Left colon (tissue), 2 donors: ENCODE data around the gene IDUA. TPM values are rescaled to one million over a fixed set of nuclear protein-coding genes. Genes with fewer than 3 reads are reported as not detected.
"Not testable (repeated sequence)": the region's sequence is repeated elsewhere in the genome, so short reads cannot be mapped to it uniquely, and the experiment has no call there.

Experiments used
- ATAC-seq: fragments of 200-7000 bp; cut with Tn5 transposase; one replicate; pipeline ENCODE4 v1.9.1; 2020; ENCODE audit warnings: mild to moderate bottlenecking, moderate library complexity
- DNase-seq, 2 donors: peaks; one replicate each; pipeline ENCODE4 v3.0.0-alpha.2; 2020
- intact Hi-C, 2 donors: fragments of 100-400 bp; cut with DNase I in 1 of 2; cut with micrococcal nuclease in 1 of 2; formaldehyde crosslinking; loops; one replicate each; pipeline versions ENCODE4 v1.11.2 to v1.14.0; 2022; cut with DNase I, micrococcal nuclease
- long read RNA-seq: library from polyadenylated mRNA; unstranded; transcript quantifications from one replicate; pipeline ENCODE4 v2.0.0, GENCODE V29; 2021
- total RNA-seq, 2 donors: library from RNA; stranded (reverse); fragmentation: NEBNext Ultra II Directional; extraction: Animal tissue kit (Norgen Biotek cat#: 25700); gene quantifications; one replicate each; pipeline ENCODE4 v1.2.1, GENCODE V29; 2021
- donor health status: DM: no; HTN: no; CAD: no.
- donor health status: DM: yes; HTN: yes; CAD: no.

IDUA gene
- total RNA-seq, result 10 to 100 TPM; 28.7 to 40.9 TPM
- long read RNA-seq, partial matches to known transcripts, result 8 of 15 reads
- long read RNA-seq, other reads (novel, unspliced or antisense), result 4 of 15 reads

- DNase-seq, result peak; percentile 87 to 90
- ATAC-seq, result peak; percentile 79
- intact Hi-C loops, result no loop called here
Measured at GRCh38 chr4:986879-987623, at the start of gene IDUA. Gene IDUA (plus strand): TSS chr4:987044. CDS start chr4:987085, 41 bp downstream.

DNA sequence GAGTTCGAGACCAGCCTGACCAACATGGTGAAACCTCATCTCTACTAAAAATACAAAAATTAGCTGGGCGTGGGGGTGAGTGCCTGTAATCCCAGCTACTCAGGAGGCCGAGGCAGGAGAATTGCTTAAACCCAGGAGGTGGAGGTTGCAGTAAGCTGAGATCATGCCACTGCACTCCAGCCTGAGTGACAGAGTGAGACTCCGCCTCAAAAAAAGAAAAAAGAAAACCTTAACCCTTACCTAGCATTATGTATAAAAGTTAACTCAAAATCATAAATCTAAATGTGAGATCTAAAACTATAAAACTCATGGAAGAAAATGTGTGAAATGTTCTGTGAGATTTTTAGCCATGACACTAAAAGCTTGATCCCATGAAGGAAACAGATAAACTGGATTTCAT is 47.3 kb upstream of the IDUA start:
- intact Hi-C loops, ATAC-seq, DNase-seq: not testable (repeated sequence)

DNA sequence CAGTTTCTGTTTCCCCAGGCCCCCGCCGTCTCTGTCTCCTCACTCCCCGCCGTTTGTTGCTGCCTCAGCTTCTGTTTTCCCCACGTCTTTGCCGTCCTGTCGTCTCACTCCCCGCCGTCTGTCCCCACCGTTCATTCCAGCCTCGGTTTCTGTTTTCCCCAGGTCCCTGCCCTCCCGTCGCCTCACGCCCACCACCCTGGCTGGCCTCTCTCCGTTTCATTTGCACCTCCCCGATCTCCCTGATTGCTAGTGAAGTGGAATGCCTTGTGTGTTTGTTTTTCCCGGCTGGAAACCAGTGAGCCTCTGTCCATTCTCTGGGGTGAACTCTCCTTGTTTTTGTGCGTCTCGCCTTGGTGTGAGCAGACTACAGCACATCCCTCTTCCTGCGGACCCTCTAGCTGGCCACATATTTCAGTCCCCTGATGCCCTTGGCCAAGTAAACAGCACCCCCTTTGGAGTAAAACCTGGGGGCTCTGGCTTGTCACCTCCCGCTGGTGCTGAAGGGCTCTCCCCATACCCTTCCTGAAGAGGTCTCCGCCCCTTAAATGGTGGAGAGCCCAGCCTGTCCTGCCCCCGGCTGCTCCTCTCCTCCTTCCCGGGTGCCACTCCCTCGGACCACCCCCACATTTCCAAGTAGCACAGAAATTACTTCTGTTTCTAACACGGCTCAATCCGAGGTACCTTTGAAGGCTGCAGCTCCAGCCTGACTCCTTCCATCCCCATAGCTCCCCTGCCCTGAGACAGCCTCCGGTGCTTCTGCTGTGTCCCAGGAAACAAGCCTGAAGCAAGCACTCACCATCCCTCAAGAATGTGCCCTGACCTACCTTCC is 41.4 kb upstream of the IDUA start:
- intact Hi-C loops, result no loop called here
- DNase-seq (no peak), ATAC-seq (no peak)

GRCh38 chr4:946103-946450 is 40.8 kb upstream of the IDUA start:
- intact Hi-C loops, result no loop called here
- ATAC-seq, result no peak
- DNase-seq, result no peak

- no peak for DNase-seq
- no peak for ATAC-seq
- intact Hi-C loops, result no loop called here
Measured at GRCh38 chr4:946517-947471, 40.0 kb upstream of the IDUA start.

DNA sequence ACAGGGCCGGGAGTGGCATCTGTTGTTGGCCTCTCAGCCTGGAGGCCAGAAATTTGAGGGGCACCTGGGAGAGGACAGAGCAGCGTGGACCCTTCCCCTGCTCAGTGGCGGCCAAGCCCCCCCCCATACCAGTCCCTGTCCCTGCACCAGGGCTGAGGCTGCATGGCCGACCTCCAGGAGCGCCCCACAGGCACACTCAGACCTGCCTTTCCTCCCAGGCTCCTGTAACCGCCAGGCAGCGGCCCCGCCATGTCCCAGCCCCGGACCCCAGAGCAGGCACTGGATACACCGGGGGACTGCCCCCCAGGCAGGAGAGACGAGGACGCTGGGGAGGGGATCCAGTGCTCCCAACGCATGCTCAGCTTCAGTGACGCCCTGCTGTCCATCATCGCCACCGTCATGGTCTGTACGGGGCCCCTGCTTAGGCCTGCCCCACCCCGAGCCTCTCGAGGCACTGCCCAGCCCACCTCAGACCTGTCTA is 39.3 kb upstream of the IDUA start:
- intact Hi-C loops, result no loop called here
- DNase-seq (no peak), ATAC-seq (peak; percentile 5)

GRCh38 chr4:948101-948935 is 38.5 kb upstream of the IDUA start:
- DNase-seq (peak in 1 of 2 donors; percentile 46), ATAC-seq (peak; percentile 74)
- intact Hi-C loops, result no loop called here

- DNase-seq, result no peak
- intact Hi-C loops, result no loop called here
- ATAC-seq, result no peak
Measured at GRCh38 chr4:948936-949300, 37.9 kb upstream of the IDUA start.

DNA sequence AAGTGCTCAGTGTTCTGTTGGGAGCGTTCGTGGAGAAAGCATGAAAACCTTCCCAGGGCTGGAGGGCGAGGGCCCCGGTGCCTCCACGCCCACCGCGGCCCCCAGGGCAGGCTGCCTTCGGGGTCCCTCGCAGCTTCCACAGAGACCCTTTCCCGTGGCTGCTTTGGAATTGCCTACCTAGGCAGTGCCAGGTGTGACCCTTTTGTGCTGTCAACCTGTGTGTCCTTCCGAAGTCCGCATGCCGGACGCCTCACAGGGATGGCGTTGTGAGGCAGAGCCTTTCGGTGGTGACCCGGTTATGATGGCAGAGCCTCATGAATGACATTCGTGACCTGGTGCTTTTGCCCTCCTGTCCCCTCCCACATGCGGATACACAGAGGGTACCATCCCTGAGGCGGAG is 37.2 kb upstream of the IDUA start:
- intact Hi-C loops, result no loop called here
- DNase-seq (no peak), ATAC-seq (no peak)

GRCh38 chr4:950136-951020 is 36.5 kb upstream of the IDUA start:
- ATAC-seq (no peak), DNase-seq (no peak)
- intact Hi-C loops, result no loop called here

GRCh38 chr4:951186-951585 is 35.7 kb upstream of the IDUA start:
- DNase-seq (no peak), ATAC-seq (no peak)
- intact Hi-C loops, result no loop called here

GRCh38 chr4:951594-952468 is 35.0 kb upstream of the IDUA start:
- intact Hi-C loops, result no loop called here
- no peak for ATAC-seq

DNA sequence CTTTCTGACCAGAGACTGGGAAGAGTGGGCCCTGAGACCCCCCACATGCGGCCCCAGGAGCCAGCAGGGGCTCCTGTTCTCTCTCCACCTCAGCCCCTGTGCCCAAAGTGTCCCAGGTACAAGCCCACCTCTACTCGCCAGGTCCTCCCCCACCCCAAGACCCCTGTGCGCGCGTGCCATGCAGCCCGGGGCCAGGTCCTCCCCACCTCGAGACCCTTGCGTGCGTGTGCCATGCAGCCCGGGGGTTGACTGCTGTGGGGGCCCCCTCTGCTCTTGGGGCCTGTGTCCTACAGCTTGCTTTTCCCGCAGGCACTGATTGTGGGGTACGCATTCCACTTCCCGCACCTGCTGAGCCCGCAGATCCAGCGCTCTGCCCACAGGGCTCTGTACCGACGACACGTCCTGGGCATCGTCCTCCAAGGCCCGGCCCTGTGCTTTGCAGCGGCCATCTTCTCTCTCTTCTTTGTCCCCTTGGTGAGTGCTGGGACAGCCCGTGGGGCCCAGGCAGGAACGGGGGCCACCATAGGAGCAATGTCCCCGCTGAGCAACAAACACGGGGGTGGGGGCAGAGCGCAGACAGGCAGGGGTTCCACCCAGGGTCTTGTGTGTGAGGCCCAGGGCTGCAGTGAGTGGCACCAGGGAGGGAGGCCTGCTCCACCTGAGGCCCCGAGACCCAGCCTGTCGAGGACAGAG is 33.8 kb upstream of the IDUA start:
- intact Hi-C loops, result no loop called here
- ATAC-seq (no peak), DNase-seq (no peak)

More at GRCh38 chr4:951594-952468, 35.0 kb upstream of the IDUA start:
- no peak for DNase-seq

DNA sequence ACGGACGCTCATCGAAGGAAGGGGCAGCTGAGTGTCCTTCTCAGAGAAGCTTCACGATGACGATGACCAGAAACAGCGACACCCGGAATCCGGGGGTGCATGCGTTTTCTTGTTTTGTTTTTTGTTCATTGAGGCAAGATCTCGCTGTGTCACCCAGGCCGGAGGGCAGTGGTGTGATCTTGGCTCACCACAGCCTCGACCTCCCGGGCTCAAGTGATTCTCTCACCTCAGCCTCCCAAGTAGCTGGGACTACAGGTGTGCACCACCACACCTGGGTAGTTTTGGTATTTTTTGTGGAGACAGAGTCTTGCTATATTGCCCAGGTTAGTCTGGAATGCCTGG is 33.3 kb upstream of the IDUA start:
- DNase-seq (no peak), ATAC-seq (no peak)
- intact Hi-C loops, result no loop called here

GRCh38 chr4:954211-955020 is 32.4 kb upstream of the IDUA start:
- DNase-seq, result no peak
- ATAC-seq, result no peak
- intact Hi-C loops, result no loop called here
